VCaP (cell line): ENCODE data around the gene SF1.

ENCODE experiments used
- H3K27ac ChIP-seq: fragments of 450-650 bp; 2 replicates; pipeline ENCODE4 v1.5.1; 2017
- TF ChIP-seq, protein P1 (sequence below): fragments of 450-650 bp; conservative IDR thresholded peaks from 2 replicates; pipeline ENCODE4 v1.5.1; 2017; ENCODE audit warnings: mild to moderate bottlenecking, moderate library complexity

Gene SF1

DNA sequence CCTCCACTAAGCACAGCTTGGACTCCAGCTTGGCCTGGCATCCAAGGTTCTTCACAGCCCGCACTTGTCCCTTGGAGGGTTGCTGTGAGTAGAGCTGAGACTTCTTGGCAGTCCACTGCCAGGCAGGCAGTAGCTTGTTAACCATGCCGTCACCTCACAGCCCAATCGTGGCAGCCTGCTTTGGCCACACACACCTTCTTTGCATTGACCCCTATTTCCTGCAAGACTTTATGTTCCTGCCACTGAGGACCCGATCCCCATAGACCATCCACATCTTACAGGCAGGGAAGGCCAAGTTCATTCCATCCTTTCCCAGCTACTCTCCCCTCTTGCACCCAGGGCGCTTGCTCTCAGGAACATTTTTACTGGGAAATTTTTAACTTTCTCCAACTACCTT lies 16.1 kb downstream of the SF1 start:
- TF ChIP-seq, protein P1, sequence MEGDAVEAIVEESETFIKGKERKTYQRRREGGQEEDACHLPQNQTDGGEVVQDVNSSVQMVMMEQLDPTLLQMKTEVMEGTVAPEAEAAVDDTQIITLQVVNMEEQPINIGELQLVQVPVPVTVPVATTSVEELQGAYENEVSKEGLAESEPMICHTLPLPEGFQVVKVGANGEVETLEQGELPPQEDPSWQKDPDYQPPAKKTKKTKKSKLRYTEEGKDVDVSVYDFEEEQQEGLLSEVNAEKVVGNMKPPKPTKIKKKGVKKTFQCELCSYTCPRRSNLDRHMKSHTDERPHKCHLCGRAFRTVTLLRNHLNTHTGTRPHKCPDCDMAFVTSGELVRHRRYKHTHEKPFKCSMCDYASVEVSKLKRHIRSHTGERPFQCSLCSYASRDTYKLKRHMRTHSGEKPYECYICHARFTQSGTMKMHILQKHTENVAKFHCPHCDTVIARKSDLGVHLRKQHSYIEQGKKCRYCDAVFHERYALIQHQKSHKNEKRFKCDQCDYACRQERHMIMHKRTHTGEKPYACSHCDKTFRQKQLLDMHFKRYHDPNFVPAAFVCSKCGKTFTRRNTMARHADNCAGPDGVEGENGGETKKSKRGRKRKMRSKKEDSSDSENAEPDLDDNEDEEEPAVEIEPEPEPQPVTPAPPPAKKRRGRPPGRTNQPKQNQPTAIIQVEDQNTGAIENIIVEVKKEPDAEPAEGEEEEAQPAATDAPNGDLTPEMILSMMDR: no peak
- peak overlapping the region; percentile 36 for H3K27ac ChIP-seq

DNA sequence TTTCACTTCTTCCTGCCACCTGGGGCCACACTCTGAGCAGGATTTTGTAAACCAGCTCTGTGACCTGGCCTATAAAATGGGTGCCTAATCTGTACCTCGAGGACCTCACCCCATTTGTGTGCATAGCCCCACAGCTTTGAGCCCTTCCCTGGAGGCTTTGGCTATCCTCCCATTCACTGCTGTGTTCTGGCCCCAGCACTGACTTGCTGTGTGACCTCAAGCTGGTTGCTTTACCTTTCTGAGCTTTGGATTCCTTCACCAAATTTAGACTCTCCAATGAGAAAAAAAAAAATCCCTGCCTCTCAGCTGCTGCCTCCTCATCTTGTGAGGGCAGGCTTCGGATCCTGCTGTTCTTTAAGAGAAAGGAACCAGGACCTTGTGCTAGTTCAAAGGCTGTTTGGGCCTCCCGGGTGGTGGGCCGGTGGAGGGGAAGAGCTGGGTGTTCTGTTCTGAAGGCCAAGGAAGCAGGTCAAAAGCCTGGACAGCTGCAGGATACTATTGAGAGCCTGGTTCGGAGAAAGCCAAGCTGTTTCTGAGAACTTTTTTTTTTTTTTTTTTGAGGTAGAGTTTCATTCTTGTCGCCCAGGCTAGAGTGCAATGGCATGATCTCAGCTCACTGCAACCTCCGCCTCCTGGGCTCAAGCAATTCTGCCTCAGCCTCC lies 17.5 kb downstream of the SF1 start:
- H3K27ac ChIP-seq: peak overlapping the region; percentile 36; the same call in 1 of the 2 replicates
- TF ChIP-seq, protein P1: no peak

DNA sequence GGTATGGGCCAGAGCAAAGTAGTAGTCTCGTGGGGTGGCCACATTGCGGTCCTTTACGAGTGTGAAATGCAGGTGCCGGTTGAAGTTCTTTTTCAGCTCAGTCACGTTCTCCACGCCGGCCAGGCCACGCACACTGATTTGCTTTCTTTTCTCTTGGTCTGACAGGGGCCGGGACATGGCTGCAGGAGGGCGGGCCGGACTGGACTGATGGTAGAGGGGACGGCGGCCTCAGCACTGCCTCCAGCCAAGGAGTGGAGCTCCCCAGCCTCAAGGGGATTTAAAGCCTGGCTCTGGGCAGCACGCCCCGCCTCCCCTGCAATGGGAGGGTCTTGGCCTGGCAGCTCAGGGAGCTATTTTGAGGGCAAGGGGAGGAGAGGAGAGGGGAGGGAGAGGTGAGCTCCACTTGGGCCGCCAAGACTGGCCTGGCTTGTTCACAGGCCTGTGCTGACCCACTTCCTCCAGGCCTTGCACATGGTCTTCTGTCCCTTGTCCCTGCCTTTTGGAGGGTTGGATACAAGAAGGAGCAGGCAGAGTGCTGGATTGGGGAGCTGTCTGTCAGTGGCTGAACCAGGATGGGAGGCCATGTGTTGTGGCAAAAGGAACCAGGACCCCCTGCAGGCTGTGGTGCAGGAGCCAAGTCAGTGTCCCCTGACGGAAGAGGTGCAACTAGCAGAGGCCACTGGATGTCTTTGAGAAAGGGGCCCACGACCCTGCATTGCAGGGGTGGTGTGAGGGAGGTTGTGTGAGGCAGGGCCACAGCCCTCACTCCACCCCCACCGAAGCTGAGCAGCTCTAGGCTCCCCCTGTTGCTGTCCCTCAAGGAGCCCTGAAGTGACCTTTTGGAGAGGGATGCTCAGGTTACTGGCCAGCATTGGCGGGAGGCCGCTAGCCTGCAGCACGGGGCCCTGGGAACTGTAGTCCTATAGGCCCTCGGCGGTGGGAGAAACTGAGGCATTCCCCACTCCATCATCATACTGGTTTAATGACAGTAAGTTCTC lies 18.3 kb downstream of the SF1 start, which contains the start of gene PYGM:
Gene PYGM, minus strand, starts transcription at position 253 of the 998 bp plus-strand sequence. Its CDS starts 76 bp downstream, at position 177.
- peak within 1 kb of the TSS; percentile 36 for H3K27ac ChIP-seq
- TF ChIP-seq, protein P1: no peak

DNA sequence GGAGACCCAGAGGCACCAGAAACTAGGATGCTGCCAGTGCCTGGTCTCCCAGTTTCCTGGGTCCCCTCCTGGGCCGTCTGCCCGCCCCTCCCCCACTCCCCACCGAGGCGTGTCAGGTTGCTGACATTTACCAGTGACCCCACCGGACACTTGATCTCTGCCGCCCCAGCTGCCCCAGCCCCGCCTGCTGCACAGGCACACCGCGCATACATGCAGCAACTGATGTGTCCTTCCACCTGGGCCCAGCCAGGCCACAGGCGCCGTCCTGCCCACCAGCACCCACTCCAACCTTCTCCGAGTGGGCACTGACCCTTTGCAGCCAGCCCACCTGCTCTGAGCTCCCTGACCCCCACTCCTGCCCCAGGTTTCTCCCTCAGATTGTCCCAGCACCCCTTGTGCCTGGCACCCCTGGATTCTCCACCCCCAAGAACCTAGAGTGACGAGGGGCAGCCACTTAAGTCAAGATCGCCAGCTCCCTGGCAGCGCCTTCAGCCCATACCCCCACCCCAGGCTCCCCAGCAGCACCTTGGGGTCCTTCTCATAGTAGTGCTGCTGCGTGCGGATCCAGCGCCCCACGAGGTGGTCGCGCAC lies 19.1 kb downstream of the SF1 start:
- TF ChIP-seq, protein P1: no peak
- peak overlapping the region; percentile 36; the same call in 1 of the 2 replicates for H3K27ac ChIP-seq

DNA sequence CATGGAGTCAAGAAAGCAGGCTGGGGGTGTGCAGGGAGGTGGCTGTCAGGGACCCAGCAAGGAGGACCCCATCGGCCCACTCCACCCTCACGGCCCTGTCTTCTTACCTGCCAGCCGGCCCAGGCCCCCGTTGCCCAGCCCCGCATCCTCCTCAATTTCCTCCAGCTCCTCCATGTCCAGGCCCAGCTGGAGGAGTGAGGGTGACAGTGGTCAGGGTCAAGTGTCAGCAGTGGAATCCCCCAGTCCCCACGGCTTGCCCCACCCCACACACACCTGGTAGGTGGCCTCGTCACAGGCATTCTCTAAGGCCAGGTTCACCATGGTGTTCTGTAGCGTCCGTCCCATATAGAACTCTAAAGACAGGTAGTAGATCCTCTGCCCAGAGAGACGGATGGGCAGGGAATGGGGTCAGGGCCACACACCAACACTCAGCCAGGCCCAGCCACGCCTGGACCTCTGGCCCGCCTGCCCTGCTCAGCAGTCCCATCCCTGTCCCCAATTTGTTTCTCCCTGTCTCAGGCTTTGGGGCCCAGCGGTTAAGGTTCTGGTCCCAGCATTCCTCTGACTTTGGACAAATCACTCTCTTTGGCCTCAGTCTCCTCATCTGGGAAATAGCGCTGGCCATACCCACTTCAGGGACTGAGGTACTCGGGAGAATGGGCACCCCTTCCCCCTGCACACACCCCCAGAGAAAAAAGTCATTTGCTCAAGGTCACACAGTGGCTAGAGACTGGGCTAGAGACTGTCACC lies 19.8 kb downstream of the SF1 start:
- TF ChIP-seq, protein P1: no peak
- H3K27ac ChIP-seq: no peak overlapping the region

DNA sequence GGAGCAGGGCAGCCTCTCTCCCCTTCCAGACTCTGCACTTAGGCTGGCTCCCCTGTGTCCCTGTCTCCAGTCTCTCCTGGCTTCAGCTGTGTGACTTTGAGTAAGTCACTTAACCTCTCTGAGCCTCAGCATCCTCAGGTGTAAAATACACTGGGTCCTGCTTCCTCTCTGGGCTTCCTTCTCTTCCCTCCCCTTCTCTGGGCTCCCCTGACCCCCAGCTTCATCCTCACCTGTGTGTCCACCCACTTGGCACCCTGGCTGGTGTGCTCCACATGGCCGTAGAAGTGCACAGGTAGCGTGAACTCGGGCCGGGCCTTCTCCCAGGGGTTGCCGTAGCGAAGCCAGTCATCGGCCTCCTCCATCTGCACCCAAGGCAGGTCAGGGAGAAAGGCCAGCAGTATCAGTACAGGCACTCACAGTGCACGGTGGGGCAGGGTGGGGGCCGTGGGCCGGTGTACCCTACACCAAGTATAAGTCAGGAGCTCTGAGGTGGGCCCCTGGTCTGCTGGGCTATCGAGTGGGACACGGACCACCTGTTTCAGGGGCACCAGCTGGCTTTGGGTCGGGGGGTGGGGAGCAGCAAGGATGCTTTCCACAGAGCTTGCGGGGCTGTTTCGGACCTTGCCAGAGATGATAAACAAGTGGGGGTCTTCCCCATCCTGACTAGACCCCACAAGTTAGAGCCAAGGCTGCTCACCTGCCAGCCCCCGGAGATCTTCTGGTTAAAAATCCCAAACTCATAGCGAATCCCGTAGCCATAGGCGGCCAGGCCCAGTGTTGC lies 20.6 kb downstream of the SF1 start:
- H3K27ac ChIP-seq: no peak overlapping the region
- TF ChIP-seq, protein P1: no peak
